ENCODE results near the gene CMTM4. TPM values are rescaled to one million over a fixed set of nuclear protein-coding genes. Genes with fewer than 3 reads are reported as not detected.
A peak's percentile ranks its signal among the peaks of the same experiment; 100 is the strongest.

The CMTM4 gene
- total RNA-seq, 3 donors from 2014 or later = 2.6 to 3.0 (median 2.8) TPM

DNA sequence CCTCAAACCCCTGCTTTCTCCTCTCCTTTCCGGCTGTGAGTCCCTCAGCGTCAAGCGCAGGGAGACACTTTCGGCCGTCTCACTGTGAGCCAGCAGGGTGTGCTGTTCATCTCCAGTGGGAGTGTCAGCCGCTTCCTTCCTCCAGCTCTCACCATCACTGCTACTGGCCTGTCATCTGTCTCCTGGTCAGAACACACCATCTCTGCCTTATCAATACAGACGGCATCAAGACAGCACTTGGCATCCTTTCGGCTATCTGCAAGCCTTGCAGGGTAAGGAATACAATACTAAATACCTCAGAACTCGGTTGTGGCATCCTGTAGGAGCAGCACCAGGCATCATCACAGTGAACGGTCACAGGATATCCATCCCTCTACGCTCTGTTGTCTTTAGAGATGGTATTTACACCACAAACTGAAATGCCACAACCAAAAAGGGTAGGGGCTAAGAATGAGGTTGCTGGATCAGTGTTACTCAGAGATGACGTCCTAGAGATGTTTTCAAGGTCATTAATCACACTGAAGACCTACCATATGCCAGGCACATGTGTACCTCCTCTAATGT, 20.7 kb upstream of the CMTM4 start:
- no peak overlapping the region for H3K4me3 Mint-ChIP-seq
- ATAC-seq (no peak), DNase-seq (no peak)
- no peaks in the 10 kb centered on the region for H3K9me3 Mint-ChIP-seq
- H3K4me1 Mint-ChIP-seq (ENCODE audit: low read depth) = no peaks in the 10 kb centered on the region
- H3K36me3 Mint-ChIP-seq (ENCODE audit: insufficient read depth) = peaks cover 5% of the 10 kb centered on the region
- peaks cover 2% of the 10 kb centered on the region for H3K27me3 Mint-ChIP-seq (ENCODE audit: low read depth)

DNA sequence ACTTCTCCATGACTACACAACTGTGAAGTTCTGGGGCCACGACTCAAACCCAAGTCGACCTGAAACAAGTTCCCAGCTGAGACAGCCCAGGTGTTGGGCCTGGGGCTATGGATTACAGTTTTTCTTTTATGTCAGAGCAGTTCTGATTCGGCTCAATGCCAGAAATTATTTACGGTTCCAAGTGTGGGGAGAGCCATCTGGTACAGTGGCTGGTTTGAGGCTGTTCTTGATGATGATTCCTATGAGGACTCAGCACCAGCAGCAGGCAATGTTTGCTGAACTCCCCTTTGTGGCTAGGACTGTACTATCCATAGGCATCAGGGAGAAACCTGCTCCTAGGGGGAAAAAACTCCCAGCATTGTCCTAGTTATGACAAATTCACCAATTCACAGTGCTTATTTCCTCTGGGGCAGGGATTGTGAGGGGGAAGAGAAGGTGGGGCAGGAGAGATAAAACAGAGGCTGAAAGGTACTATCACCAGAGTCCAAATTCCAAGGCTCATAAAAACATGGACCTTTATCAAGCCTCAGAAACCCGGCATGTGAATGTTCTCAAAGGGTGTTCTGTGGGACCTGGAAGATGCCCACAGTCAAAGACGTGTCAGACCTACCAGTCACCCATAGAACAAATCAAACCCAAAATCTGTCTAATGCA, 18.2 kb upstream of the CMTM4 start:
- Mint-ChIP-seq H3K27me3 (ENCODE audit: low read depth) (peaks cover 2% of the 10 kb centered on the region), H3K9me3 (no peaks in the 10 kb centered on the region), H3K4me3 (no peak overlapping the region), H3K4me1 (ENCODE audit: low read depth) (no peaks in the 10 kb centered on the region), H3K36me3 (ENCODE audit: insufficient read depth) (no peaks in the 10 kb centered on the region)
- DNase-seq (no peak), ATAC-seq (no peak)

- Mint-ChIP-seq H3K4me1 (ENCODE audit: low read depth) (no peaks in the 10 kb centered on the region), H3K9me3 (no peaks in the 10 kb centered on the region), H3K27me3 (ENCODE audit: low read depth) (peaks cover 2% of the 10 kb centered on the region), H3K36me3 (ENCODE audit: insufficient read depth) (no peaks in the 10 kb centered on the region), H3K4me3 (no peak overlapping the region)
- ATAC-seq (no peak), DNase-seq (no peak)
These were observed 17.5 kb upstream of the CMTM4 start for GRCh38 chr16:66714062-66714461.

- H3K4me3 Mint-ChIP-seq = no peak overlapping the region
- ATAC-seq = no peak
- no peaks in the 10 kb centered on the region for H3K4me1 Mint-ChIP-seq (ENCODE audit: low read depth)
- no peak for DNase-seq
- H3K27me3 Mint-ChIP-seq (ENCODE audit: low read depth) = peaks cover 2% of the 10 kb centered on the region
- no peaks in the 10 kb centered on the region for H3K36me3 Mint-ChIP-seq (ENCODE audit: insufficient read depth)
- H3K9me3 Mint-ChIP-seq = no peaks in the 10 kb centered on the region
These were observed 16.5 kb upstream of the CMTM4 start for GRCh38 chr16:66713076-66713475.

GRCh38 chr16:66712512-66712911, 16.0 kb upstream of the CMTM4 start:
- Mint-ChIP-seq H3K4me3 (no peak overlapping the region), H3K9me3 (no peaks in the 10 kb centered on the region), H3K27me3 (ENCODE audit: low read depth) (peaks cover 4% of the 10 kb centered on the region), H3K4me1 (ENCODE audit: low read depth) (no peaks in the 10 kb centered on the region), H3K36me3 (ENCODE audit: insufficient read depth) (no peaks in the 10 kb centered on the region)
- ATAC-seq (peak in 1 of 2 donors; percentile 18), DNase-seq (no peak)

DNA sequence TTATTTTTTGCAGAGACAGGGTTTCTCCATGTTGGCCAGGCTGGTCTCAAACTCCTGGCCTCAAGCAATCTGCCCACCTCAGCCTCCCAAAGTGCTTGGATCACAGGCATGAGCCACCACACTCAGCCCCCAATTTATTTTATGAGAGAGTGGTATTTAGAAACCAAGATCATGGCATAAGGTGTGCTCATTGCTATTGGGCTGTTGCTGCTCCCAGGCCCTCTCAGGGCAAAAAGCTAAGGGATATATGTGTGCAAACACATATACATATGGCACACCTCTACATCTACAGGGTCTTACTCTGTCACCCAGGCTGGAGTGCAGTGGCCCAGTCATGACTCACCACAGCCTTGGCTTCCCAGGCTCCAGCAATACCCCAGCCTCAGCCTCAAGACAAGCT, 15.0 kb upstream of the CMTM4 start:
- Mint-ChIP-seq H3K4me3 (no peak overlapping the region), H3K9me3 (no peaks in the 10 kb centered on the region), H3K27me3 (ENCODE audit: low read depth) (peaks cover 6% of the 10 kb centered on the region), H3K4me1 (ENCODE audit: low read depth) (no peaks in the 10 kb centered on the region), H3K36me3 (ENCODE audit: insufficient read depth) (no peaks in the 10 kb centered on the region)
- DNase-seq (no peak), ATAC-seq (no peak)

DNA sequence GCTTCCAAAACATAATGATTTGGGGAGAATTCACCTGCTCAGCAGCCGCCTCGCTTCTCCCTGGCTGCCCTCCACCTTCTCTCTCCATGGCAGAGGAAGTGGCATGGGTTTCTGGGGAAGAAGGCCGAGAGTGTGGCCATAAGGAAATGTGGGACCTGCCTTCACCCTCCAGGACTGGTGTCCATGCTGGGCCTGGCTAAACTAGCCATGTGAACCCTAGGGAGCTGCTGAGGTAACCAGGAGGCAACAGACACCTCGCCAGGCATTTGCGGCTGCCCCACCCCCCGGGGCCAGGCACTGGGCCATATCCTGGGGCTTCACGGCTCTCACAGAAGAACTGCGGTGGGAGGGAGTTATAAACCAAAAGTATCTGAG, 9.9 kb upstream of the CMTM4 start:
- DNase-seq = no peak
- Mint-ChIP-seq H3K36me3 (ENCODE audit: insufficient read depth) (no peaks in the 10 kb centered on the region), H3K4me1 (ENCODE audit: low read depth) (no peaks in the 10 kb centered on the region), H3K27me3 (ENCODE audit: low read depth) (peaks cover 6% of the 10 kb centered on the region), H3K9me3 (no peaks in the 10 kb centered on the region), H3K4me3 (no peak overlapping the region)
- no peak for ATAC-seq

DNA sequence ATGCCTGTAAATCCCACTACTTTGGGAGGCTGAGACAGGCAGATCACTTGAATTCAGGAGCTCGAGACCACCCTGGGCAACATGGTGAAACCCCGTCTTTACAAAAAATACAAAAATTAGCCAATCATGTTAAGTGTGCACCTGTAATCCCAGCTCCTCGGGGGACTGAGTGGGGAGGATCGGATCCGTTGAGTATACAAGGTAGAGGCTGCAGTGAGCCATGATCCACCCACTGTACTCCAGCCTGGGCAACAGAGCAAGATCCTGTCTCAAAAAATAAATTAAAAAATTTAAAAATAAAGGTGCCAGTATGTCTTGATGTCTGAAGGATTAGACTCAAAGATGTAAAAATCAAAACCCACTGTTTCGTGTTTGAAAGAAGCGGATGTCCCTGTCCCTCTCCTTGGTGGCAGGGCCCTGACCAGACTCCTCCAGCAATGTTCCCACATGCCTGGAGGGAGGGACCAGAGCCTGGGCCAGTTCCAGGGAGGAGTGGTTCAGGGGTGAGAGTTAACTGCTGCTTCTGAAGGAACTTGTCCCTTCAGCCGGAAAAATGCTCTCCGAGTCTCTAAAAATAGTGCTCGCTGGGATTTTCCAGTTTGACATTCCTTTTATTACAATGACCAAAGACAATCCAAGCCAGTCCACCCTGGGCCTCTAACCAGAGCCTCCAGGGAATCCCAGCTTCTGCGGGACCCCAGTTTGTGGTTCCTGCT, 9.4 kb upstream of the CMTM4 start:
- Mint-ChIP-seq H3K4me1 (ENCODE audit: low read depth) (no peaks in the 10 kb centered on the region), H3K4me3 (no peak overlapping the region), H3K9me3 (no peaks in the 10 kb centered on the region), H3K36me3 (ENCODE audit: insufficient read depth) (no peaks in the 10 kb centered on the region), H3K27me3 (ENCODE audit: low read depth) (peaks cover 6% of the 10 kb centered on the region)
- DNase-seq (no peak), ATAC-seq (no peak)

GRCh38 chr16:66703406-66704215, 7.1 kb upstream of the CMTM4 start:
- Mint-ChIP-seq H3K36me3 (ENCODE audit: insufficient read depth) (no peaks in the 10 kb centered on the region), H3K27me3 (ENCODE audit: low read depth) (peaks cover 6% of the 10 kb centered on the region), H3K4me3 (no peak overlapping the region), H3K9me3 (no peaks in the 10 kb centered on the region), H3K4me1 (ENCODE audit: low read depth) (no peaks in the 10 kb centered on the region)
- DNase-seq = no peak
- ATAC-seq = no peak

DNA sequence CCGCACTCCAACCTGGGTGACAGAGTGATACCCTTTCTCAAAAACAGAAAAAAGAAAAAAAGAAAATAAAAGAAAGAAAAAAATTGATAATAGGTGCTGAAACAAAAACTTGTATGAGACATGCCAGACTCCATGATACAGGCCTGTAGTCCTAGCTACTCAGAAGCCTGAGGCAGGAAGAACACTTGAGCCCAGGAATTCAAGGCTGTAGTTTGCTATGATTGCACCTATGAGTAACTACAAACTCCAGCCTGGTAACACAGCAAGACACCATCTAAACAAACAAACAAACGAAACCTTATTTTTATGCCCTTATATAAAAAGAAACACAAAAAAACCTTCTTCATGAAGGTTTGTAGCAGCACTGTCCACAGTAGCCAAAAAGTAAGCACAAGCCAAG, 5.0 kb upstream of the CMTM4 start:
- no peak overlapping the region for H3K4me3 Mint-ChIP-seq
- H3K9me3 Mint-ChIP-seq = no peaks in the 10 kb centered on the region
- peaks cover 2% of the 10 kb centered on the region for H3K27me3 Mint-ChIP-seq (ENCODE audit: low read depth)
- ATAC-seq = no peak
- H3K4me1 Mint-ChIP-seq (ENCODE audit: low read depth) = no peaks in the 10 kb centered on the region
- no peaks in the 10 kb centered on the region for H3K36me3 Mint-ChIP-seq (ENCODE audit: insufficient read depth)
- DNase-seq = no peak

- no peak overlapping the region for H3K4me3 Mint-ChIP-seq
- H3K9me3 Mint-ChIP-seq = no peaks in the 10 kb centered on the region
- ATAC-seq (no peak), DNase-seq (no peak)
- no peaks in the 10 kb centered on the region for H3K4me1 Mint-ChIP-seq (ENCODE audit: low read depth)
- H3K36me3 Mint-ChIP-seq (ENCODE audit: insufficient read depth) = no peaks in the 10 kb centered on the region
- peaks cover 2% of the 10 kb centered on the region for H3K27me3 Mint-ChIP-seq (ENCODE audit: low read depth)
These were observed 4.5 kb upstream of the CMTM4 start for GRCh38 chr16:66701026-66701425.

DNA sequence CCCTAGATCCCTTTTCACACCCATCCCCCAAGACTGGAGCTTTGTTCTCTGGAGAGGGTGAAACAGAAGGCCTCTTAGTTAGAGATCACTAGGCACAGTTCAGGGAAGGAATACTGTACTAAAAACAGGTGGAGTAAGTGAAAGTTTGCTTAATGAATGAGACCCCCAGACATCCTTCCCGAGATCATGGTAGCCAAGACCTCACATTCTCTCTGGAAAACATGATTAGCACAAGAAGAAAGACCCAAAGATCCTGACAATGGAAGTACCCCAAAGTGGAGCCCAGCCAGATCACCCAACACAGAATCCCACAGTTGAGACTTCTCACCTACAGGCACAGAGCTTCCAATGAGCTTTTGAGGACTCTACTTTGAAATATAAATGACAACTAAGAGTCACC, 3.4 kb upstream of the CMTM4 start:
- peaks cover 9% of the 10 kb centered on the region for H3K4me1 Mint-ChIP-seq (ENCODE audit: low read depth)
- no peaks in the 10 kb centered on the region for H3K9me3 Mint-ChIP-seq
- no peaks in the 10 kb centered on the region for H3K36me3 Mint-ChIP-seq (ENCODE audit: insufficient read depth)
- no peak overlapping the region for H3K4me3 Mint-ChIP-seq
- DNase-seq (no peak), ATAC-seq (no peak)
- H3K27me3 Mint-ChIP-seq (ENCODE audit: low read depth) = peaks cover 2% of the 10 kb centered on the region

GRCh38 chr16:66698046-66698445, 1.5 kb upstream of the CMTM4 start:
- H3K4me3 Mint-ChIP-seq = no peak overlapping the region
- H3K9me3 Mint-ChIP-seq = no peaks in the 10 kb centered on the region
- ATAC-seq (no peak), DNase-seq (no peak)
- peaks cover 12% of the 10 kb centered on the region for H3K27me3 Mint-ChIP-seq (ENCODE audit: low read depth)
- peaks cover 9% of the 10 kb centered on the region for H3K4me1 Mint-ChIP-seq (ENCODE audit: low read depth)
- H3K36me3 Mint-ChIP-seq (ENCODE audit: insufficient read depth) = no peaks in the 10 kb centered on the region

- Mint-ChIP-seq H3K4me3 (peak overlapping the region; percentile 76), H3K9me3 (no peaks in the 10 kb centered on the region), H3K4me1 (ENCODE audit: low read depth) (peaks cover 9% of the 10 kb centered on the region), H3K36me3 (ENCODE audit: insufficient read depth) (no peaks in the 10 kb centered on the region), H3K27me3 (ENCODE audit: low read depth) (peaks cover 15% of the 10 kb centered on the region)
- DNase-seq = peak; percentile 11
- peak; percentile 38 to 54 for ATAC-seq
These were observed 441 bp downstream of the CMTM4 start for GRCh38 chr16:66695935-66696668.
